Breast epithelium (tissue), 4 donors: ENCODE measurements around the gene HRAS. TPM values are rescaled to one million over a fixed set of nuclear protein-coding genes. Genes with fewer than 3 reads are reported as not detected.

Experiments
- DNase-seq, 2 donors: peaks; one replicate each; pipeline ENCODE4 v3.0.0-alpha.2; 2019; ENCODE audit warnings: low spot score in 2 of 2
- H3K27ac ChIP-seq, 2 donors: fragments of 200-600 bp; sonication (generic) in 1 of 2; one replicate each; pipeline ENCODE4 v1.5.1; 2016 to 2019; ENCODE audit warnings: mild to moderate bottlenecking in 1 of 2
- H3K27me3 ChIP-seq, 2 donors: fragments of 200-600 bp; sonication (generic) in 1 of 2; one replicate each; pipeline versions ENCODE4 v1.5.1 to v1.6.0; 2017 to 2019; ENCODE audit warnings: control low read depth in 1 of 2, mild to moderate bottlenecking in 1 of 2
- H3K36me3 ChIP-seq: fragments of 200-600 bp; one replicate; pipeline ENCODE4 v1.5.1; 2019
- H3K4me1 ChIP-seq, 2 donors: fragments of 200-600 bp; sonication (generic); one replicate each; pipeline ENCODE4 v1.5.1; 2016 to 2019; ENCODE audit warnings: control low read depth in 1 of 2
- H3K4me3 ChIP-seq, 3 donors: fragments of 200-600 bp; sonication (generic); 1 replicate in 2 of 3; 2 replicates in 1 of 3; pipeline ENCODE4 v1.5.1; 2016 to 2019; ENCODE audit warnings: mild to moderate bottlenecking in 3 of 3, moderate library complexity in 2 of 3
- H3K9me3 ChIP-seq, 2 donors: fragments of 200-600 bp; sonication (generic) in 1 of 2; one replicate each; pipeline ENCODE4 v1.5.1; 2016 to 2019; ENCODE audit warnings: control low read depth in 1 of 2
- POLR2A ChIP-seq: fragments of 450-650 bp; IDR thresholded peaks from one replicate; pipeline ENCODE4 v1.6.1; 2016; ENCODE audit warnings: antibody characterized with exemption, mild to moderate bottlenecking, moderate library complexity
- POLR2AphosphoS5 ChIP-seq, 3 donors: sonication (generic); formaldehyde crosslinking; IDR thresholded peaks; one replicate each; pipeline ENCODE4 v1.6.1; 2017; ENCODE audit warnings: antibody characterized with exemption in 3 of 3
- intact Hi-C: fragments of 100-400 bp; cut with DNase I; formaldehyde crosslinking; loops from one replicate; pipeline ENCODE4 v1.15.1; 2023; ENCODE audit warnings: low total_unique reads
- total RNA-seq, 3 donors: library from RNA; depleted of rRNA; stranded (reverse); fragments of >200 nt; gene quantifications; one replicate each; pipeline ENCODE4 v1.1.0, GENCODE V29; 2016
- TF ChIP-seq, protein P1 (sequence below), 3 donors: fragments of 450-650 bp; IDR thresholded peaks; one replicate each; pipeline ENCODE4 v1.5.1; 2016 to 2017; ENCODE audit warnings: antibody characterized with exemption in 3 of 3, mild to moderate bottlenecking in 3 of 3, moderate library complexity in 3 of 3

Gene HRAS
- total RNA-seq, 3 donors from 2014 or later, result 33.2 to 50.1 (median 33.4) TPM

DNA sequence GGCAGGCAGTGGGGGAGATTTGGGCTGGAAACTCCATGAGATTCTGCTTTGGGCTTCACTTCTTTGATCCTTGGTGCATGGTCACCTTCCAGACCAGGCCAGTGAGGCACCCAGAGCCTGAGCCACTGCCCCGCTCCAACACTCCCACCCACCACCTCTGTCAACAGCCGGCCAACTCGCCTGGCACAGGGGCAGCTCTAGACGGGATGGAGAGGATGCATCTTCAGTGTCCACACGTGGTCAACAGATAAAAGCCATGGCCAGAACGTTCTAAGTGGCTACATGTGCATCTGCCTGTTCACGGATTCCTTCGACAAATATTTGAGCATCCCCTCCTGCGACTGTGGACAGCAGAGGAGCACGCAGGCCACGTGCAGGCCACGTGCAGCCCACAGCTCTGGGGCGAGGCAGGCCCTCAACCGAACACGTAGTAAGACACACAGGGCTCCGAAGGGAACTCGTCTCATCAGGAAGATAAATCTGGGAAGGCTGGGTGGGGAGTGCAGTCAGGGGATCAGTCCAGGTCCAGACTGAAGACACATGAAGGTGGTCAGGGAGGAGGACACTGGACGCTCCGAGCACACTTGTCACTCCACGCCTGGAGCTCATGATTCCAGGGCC, 3.2 kb upstream of the HRAS start:
- H3K27me3 ChIP-seq, result no peaks in the 10 kb centered on the region
- H3K4me1 ChIP-seq, result peaks cover 8 to 9% of the 10 kb centered on the region in 2 donors
- no peaks in the 10 kb centered on the region for H3K36me3 ChIP-seq
- intact Hi-C loops, result no loop called here
- TF ChIP-seq POLR2AphosphoS5 (IDR thresholded peaks at IDR 0.05) (no peak), POLR2A (no peak)
- TF ChIP-seq, protein P1, sequence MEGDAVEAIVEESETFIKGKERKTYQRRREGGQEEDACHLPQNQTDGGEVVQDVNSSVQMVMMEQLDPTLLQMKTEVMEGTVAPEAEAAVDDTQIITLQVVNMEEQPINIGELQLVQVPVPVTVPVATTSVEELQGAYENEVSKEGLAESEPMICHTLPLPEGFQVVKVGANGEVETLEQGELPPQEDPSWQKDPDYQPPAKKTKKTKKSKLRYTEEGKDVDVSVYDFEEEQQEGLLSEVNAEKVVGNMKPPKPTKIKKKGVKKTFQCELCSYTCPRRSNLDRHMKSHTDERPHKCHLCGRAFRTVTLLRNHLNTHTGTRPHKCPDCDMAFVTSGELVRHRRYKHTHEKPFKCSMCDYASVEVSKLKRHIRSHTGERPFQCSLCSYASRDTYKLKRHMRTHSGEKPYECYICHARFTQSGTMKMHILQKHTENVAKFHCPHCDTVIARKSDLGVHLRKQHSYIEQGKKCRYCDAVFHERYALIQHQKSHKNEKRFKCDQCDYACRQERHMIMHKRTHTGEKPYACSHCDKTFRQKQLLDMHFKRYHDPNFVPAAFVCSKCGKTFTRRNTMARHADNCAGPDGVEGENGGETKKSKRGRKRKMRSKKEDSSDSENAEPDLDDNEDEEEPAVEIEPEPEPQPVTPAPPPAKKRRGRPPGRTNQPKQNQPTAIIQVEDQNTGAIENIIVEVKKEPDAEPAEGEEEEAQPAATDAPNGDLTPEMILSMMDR (IDR thresholded peaks at IDR 0.05), result no peak
- H3K27ac ChIP-seq, result no peak overlapping the region
- no peaks in the 10 kb centered on the region for H3K9me3 ChIP-seq
- DNase-seq, result no peak
- H3K4me3 ChIP-seq, result no peak overlapping the region

DNA sequence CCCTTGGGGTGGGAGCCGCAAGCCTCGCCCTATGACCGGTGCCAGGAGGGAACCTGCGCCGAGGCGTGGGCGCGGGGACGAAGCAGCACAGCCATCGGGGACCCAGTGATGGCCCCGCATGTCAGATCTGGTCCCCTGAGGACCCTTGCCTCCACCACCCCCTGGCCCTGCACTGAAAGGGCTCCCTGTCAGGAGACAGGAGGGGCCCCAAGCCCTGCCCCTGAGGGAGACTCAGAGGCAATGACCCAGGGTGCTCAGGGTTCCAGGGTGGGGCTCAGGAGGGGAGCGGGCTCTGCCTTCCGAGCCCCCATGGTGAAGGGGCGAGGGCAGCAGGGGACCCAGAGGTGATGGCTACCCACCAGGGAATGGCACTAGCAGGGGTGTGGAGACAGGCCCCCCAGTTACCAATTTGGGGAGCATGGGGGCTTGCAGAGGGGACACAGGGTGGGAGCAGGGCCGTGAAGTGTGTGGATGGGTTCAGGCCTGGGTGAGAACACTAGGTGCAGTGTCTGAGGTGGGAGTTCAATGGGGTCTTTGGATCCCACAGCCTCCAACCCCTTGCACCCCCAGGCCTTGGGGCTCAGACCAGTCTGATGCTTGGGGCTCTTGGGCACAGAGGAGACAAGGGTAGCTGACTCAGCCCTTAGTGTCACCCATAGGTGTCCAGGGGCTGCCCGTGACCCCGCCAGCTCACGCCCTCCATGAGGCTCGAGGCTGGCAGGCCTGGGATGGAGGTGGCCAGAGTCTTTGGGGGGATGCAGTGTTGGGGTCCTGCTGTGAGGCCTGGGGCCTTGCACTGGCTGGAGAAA, 2.5 kb upstream of the HRAS start:
- TF ChIP-seq POLR2A (no peak), POLR2AphosphoS5 (IDR thresholded peaks at IDR 0.05) (no peak)
- TF ChIP-seq, protein P1 (IDR thresholded peaks at IDR 0.05), result no peak
- Histone ChIP-seq H3K27me3 (no peaks in the 10 kb centered on the region), H3K9me3 (no peaks in the 10 kb centered on the region), H3K4me3 (peak overlapping the region; percentile 30 to 84 (median 74)), H3K36me3 (no peaks in the 10 kb centered on the region), H3K27ac (peak overlapping the region; percentile 3 to 75), H3K4me1 (peaks cover 8 to 16% of the 10 kb centered on the region in 2 donors)
- intact Hi-C loops, result no loop called here
- no peak for DNase-seq

DNA sequence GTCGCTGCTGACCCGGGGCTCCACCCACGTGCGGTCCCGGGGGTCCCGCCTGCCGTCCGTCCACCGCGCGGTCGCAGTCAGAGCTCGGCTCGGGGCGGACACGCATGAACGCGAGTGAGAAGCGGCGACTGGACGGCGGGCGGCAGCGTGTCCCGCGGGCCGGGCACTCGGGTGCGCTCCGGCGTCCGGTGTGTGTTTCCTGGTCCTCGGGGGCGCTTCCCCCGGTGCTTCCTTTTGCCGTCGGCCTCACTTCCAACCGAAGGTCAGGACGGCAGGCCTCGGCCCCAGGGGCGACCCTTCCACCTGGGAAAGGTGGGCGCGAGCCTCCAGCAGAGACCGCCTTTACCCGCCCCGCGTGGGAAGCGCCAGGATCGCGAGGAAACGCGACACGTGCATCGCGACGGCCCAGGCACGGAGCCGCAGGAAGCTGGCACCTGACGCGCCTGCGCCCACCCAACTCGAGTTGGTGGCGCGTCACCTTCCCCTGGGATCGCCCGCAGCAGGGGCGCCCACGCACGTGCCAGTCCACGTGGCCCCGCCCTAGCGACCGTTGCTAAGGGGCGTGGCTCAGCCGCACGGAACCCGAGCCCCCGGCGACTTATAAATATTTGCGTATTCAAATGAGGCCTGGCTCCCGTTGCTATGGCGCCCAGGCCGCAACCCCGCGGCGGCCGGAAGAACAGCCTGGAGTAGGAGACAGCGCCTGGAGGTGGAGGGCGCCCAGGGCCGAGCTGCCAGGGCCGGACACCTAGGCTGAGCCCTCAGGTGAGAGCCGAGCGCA, 1.7 kb upstream of the HRAS start, which contains the start of gene LRRC56:
Gene LRRC56, plus strand, starts transcription at position 687 of the 781 bp plus-strand sequence. CDS start 3,158 bp downstream, outside the sequence.
- Histone ChIP-seq H3K27me3 (no peaks in the 10 kb centered on the region), H3K36me3 (no peaks in the 10 kb centered on the region), H3K4me3 (peak within 1 kb of the TSS; percentile 30 to 84 (median 74)), H3K27ac (peak within 1 kb of the TSS; percentile 56 to 75), H3K9me3 (no peaks in the 10 kb centered on the region), H3K4me1 (peaks cover 8 to 18% of the 10 kb centered on the region in 2 donors)
- TF ChIP-seq POLR2AphosphoS5 (IDR thresholded peaks at IDR 0.05) (peak; percentile 12 to 51 (median 34)), POLR2A (no peak)
- TF ChIP-seq, protein P1 (IDR thresholded peaks at IDR 0.05), result no peak
- intact Hi-C loops, result no loop called here
- DNase-seq, result peak; percentile 83 to 85

DNA sequence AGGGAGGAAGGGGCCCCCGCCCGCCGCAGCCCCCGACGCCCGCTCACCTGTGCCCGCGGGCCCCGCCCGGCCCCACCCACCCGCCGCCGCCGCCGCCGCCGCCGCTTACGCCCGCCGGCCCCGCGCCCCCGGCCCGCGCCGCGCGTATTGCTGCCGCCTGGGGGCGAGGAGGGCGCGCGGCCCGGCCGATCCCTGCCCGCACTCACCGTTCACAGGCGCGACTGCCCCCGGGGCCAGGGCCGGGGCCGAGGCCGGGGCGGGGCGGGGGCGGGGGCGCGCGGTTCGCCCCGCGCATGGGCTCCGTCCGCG, 212 bp downstream of the HRAS start:
- H3K27ac ChIP-seq, result peak overlapping the region; percentile 83 to 86
- H3K36me3 ChIP-seq, result no peaks in the 10 kb centered on the region
- DNase-seq, result no peak
- H3K9me3 ChIP-seq, result no peaks in the 10 kb centered on the region
- peaks cover 8 to 18% of the 10 kb centered on the region in 2 donors for H3K4me1 ChIP-seq
- TF ChIP-seq, protein P1 (IDR thresholded peaks at IDR 0.05), result no peak
- TF ChIP-seq POLR2A, result no peak
- no peak for TF ChIP-seq POLR2AphosphoS5 (IDR thresholded peaks at IDR 0.05)
- intact Hi-C loops, result no loop called here
- peak overlapping the region; percentile 74 to 89 (median 84) for H3K4me3 ChIP-seq
- no peaks in the 10 kb centered on the region for H3K27me3 ChIP-seq
